GM12872 (cell line): ENCODE results near the gene CLIC2.
"Not testable (repeated sequence)": the region's sequence is repeated elsewhere in the genome, so short reads cannot be mapped to it uniquely, and the experiment has no call there.

Source experiments
- TF ChIP-seq, protein P1 (sequence below): IDR thresholded peaks from 3 replicates; pipeline ENCODE4 v1.5.1; 2011; ENCODE audit warnings: low read depth, mild to moderate bottlenecking, low read length, moderate library complexity; ENCODE audit not compliant: insufficient read depth

The CLIC2 gene

GRCh38 chrX:155334486-155335336, at the start of gene CLIC2:
CLIC2 (minus strand) TSS chrX:155334614; CDS start chrX:155334427, 187 bp downstream.
- TF ChIP-seq, protein P1, sequence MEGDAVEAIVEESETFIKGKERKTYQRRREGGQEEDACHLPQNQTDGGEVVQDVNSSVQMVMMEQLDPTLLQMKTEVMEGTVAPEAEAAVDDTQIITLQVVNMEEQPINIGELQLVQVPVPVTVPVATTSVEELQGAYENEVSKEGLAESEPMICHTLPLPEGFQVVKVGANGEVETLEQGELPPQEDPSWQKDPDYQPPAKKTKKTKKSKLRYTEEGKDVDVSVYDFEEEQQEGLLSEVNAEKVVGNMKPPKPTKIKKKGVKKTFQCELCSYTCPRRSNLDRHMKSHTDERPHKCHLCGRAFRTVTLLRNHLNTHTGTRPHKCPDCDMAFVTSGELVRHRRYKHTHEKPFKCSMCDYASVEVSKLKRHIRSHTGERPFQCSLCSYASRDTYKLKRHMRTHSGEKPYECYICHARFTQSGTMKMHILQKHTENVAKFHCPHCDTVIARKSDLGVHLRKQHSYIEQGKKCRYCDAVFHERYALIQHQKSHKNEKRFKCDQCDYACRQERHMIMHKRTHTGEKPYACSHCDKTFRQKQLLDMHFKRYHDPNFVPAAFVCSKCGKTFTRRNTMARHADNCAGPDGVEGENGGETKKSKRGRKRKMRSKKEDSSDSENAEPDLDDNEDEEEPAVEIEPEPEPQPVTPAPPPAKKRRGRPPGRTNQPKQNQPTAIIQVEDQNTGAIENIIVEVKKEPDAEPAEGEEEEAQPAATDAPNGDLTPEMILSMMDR = no peak

DNA sequence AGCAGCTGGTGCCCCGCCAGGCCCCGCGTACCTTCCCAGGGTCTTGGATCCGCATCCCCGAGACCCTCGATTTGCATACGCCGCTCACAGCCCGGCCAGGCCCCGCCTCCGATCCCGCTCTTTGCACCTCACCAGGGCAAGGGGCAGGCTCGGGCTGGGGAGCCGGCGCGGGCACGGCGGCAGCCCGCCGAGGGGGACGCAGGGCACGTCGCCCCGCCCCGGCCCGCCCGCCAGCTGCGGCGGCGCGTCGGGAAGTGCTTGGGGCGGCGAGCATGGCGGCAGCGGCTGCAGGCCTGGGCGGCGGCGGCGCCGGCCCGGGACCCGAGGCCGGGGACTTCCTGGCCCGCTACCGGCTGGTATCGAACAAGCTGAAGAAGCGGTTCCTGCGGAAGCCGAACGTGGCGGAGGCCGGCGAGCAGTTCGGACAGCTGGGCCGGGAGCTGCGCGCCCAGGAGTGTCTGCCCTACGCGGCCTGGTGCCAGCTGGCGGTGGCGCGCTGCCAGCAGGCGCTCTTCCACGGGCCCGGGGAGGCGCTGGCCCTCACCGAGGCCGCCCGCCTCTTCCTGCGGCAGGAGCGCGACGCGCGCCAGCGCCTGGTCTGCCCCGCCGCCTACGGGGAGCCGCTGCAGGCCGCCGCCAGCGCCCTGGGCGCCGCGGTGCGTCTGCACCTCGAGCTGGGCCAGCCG, 47.6 kb upstream of the CLIC2 start, which contains the start of gene F8A2:
F8A2 (plus strand) TSS at position 253 of the 686 bp plus-strand sequence; CDS start at position 273, 20 bp downstream.
- TF ChIP-seq, protein P1 = not testable (repeated sequence)

GRCh38 chrX:155333544-155334100, 792 bp downstream of the CLIC2 start:
- TF ChIP-seq, protein P1 = no peak

DNA sequence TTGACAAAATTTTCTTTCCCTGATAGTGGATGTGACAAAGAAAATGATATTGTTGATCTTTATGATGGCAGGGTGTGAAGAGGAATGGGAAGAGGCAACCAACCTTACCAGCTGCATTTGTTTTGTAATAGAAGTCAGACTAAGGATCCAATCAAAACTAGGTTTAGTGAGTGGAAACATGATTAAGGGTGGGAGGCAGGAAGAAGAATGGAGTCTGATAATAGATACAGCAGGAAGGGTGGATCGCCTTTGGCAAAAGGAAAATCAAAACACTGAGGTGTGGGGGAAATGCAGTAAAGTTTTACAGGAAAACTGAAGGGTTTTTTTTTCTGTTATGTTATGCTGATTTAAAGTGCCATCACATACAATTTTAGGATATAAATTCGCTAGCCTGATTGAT, 3.4 kb downstream of the CLIC2 start:
- TF ChIP-seq, protein P1 = no peak

DNA sequence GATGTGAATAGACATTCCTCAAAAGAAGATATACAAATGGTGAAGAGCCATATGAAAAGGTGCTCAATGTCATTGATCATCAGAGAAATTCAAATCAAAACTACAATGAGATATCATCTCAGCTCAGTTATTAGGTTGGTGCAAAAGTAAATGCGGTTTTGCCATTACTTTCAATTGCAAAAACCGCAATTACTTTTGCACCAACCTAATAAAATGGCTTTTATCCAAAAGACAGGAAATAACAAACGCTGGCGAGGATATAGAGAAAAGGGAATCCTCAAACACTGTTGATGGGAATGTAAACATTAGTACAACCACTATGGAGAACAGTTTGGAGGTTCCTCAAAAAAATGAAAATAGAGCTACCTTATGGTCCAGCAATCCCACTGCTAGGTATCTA, 5.1 kb downstream of the CLIC2 start:
- TF ChIP-seq, protein P1 = no peak

DNA sequence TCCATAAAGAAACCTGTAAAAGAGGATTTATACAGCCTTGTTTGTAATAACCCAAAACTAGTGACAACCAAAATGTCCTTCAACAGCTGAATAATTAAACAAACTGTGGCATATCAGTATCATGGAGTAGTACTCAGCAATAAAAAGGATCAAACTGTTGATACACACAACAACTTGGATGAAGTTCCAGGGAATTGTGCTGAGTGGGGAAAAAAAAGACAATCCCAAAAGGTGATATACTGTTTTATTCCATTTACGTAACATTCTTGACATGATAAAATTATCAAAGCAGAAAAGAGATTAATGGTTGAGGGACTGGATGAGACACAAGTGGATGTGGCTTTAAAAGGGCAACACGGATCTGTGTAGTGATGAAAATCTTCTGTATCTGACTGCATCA, 7.8 kb downstream of the CLIC2 start:
- TF ChIP-seq, protein P1 = no peak

DNA sequence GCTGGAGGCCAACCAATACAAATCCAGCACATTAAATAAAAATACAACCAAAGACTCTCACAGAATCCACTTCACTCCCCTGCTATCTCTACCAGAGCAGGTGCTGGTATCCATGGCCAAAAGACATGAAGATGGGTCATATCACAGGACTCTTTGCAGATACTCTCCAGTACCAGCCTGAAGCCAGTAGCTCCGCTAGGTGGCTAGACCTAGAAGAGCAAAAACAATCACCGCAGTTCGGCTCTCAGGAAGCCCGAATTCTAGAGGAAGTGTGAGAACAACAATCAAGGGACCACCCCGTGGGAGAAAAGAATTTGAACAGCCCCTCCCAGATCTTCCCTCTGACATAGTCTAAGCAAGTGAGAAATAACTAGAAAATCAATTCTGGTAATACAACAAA, 20.2 kb downstream of the CLIC2 start:
- TF ChIP-seq, protein P1 = no peak
